ENCODE results near the gene BRF1.

GRCh38 chr14:105192866-105193731 is 107.7 kb downstream of the BRF1 start:
- no peak for TF ChIP-seq CTCF (conservative IDR thresholded peaks at IDR 0.05; ENCODE audit: low read depth, low read length)
- TF ChIP-seq EZH2 (IDR thresholded peaks at IDR 0.05; ENCODE audit: borderline replicate concordance, low read depth, low read length, poor library complexity, severe bottlenecking), result no peak

Data from A673 (cell line).